ENCODE results near the gene DTNA.

- no peak for TF ChIP-seq REST (IDR thresholded peaks at IDR 0.05; ENCODE audit: insufficient read depth in 1 of 2, low read depth in 2 of 2, low read length in 1 of 2)
- no peak for TF ChIP-seq POLR2AphosphoS5 (IDR thresholded peaks at IDR 0.05; ENCODE audit: low read depth, low read length)
- TF ChIP-seq CTCF (IDR thresholded peaks at IDR 0.05) = no peak
- TF ChIP-seq SIN3A (IDR thresholded peaks at IDR 0.05; ENCODE audit: borderline replicate concordance, insufficient read depth, low read depth, low read length) = no peak
- no peak for TF ChIP-seq TCF7L2 (IDR thresholded peaks at IDR 0.05; ENCODE audit: low read depth, low read length)
Measured at GRCh38 chr18:34758378-34758948, 48.4 kb downstream of the DTNA start.

Data from Panc1 (cell line).